Activated CD4-positive, alpha-beta T cell treated with anti-CD3 and anti-CD28 coated beads for 36 hours (primary cell): ENCODE data around the gene JAK2. TPM values are rescaled to one million over a fixed set of nuclear protein-coding genes. Genes with fewer than 3 reads are reported as not detected.

Experiments used
- ATAC-seq: fragments of 200-7000 bp; cut with Tn5 transposase; one replicate; pipeline ENCODE4 v1.10.0; 2021; ENCODE audit warnings: mild to moderate bottlenecking, moderate library complexity
- CTCF ChIA-PET: fragments of 350-600 bp; sonication (Branson Sonifier 250); formaldehyde crosslinking; loops from one replicate; lab custom pipeline; 2021; ENCODE audit warnings: antibody characterized with exemption; lab: Charles Lee
- POLR2A ChIA-PET: fragments of 350-600 bp; sonication (Branson Sonifier 250); formaldehyde crosslinking; loops from one replicate; lab custom pipeline; 2021; ENCODE audit warnings: antibody characterized with exemption, inconsistent platforms; lab: Charles Lee
- DNase-seq: peaks from one replicate; pipeline ENCODE4 v3.0.0-alpha.2; 2020
- H3K27ac Mint-ChIP-seq: one replicate; pipeline ENCODE4 v1.8.0; 2021; ENCODE audit warnings: mixed read lengths
- H3K27me3 Mint-ChIP-seq: one replicate; pipeline ENCODE4 v1.8.0; 2021; ENCODE audit warnings: mixed read lengths
- H3K36me3 Mint-ChIP-seq: one replicate; pipeline ENCODE4 v1.8.0; 2021; ENCODE audit warnings: low read depth, mixed read lengths
- H3K4me1 Mint-ChIP-seq: one replicate; pipeline ENCODE4 v1.8.0; 2021; ENCODE audit warnings: mixed read lengths
- H3K4me3 Mint-ChIP-seq: one replicate; pipeline ENCODE4 v1.8.0; 2021; ENCODE audit warnings: mild to moderate bottlenecking, moderate library complexity, mixed read lengths
- H3K9me3 Mint-ChIP-seq: one replicate; pipeline ENCODE4 v1.8.0; 2021; ENCODE audit warnings: low read depth, mixed read lengths
- intact Hi-C, 2 experiments: fragments of 100-400 bp; cut with DNase I in 1 of 2; cut with micrococcal nuclease in 1 of 2; formaldehyde crosslinking; loops; one replicate each; pipeline versions ENCODE4 v1.14.2 to v1.15.1; 2022 to 2024; cut with DNase I, micrococcal nuclease
- total RNA-seq, 2 experiments: library from RNA; stranded (reverse); gene quantifications; one replicate each; pipeline ENCODE4 v1.2.3, GENCODE V29; 2021

Gene JAK2
- total RNA-seq, 2 experiments from 2014 or later, result 19.4 to 19.5 TPM

GRCh38 chr9:4979239-4979638 is 5.8 kb upstream of the JAK2 start:
- CTCF ChIA-PET, result interaction anchor here (1.3 to 2.4 kb wide), 4 partner anchors 8 to 41 kb away, joined by 3 to 9 read pairs (median 5); no protein-coding TSS in a partner anchor
- Mint-ChIP-seq H3K27me3 (no peaks in the 10 kb centered on the region), H3K9me3 (no peaks in the 10 kb centered on the region), H3K27ac (no peak overlapping the region), H3K4me3 (no peak overlapping the region), H3K36me3 (no peaks in the 10 kb centered on the region), H3K4me1 (peaks cover 50% of the 10 kb centered on the region)
- DNase-seq (no peak), ATAC-seq (no peak)
- POLR2A ChIA-PET, result no interaction called here
- intact Hi-C loops, result loop anchor here in 1 of 2 experiments (5.0 kb wide), 1 partner anchor 1708 kb away; no protein-coding TSS in a partner anchor

- Mint-ChIP-seq H3K9me3 (no peaks in the 10 kb centered on the region), H3K4me3 (peak overlapping the region; percentile 1), H3K27me3 (no peaks in the 10 kb centered on the region), H3K4me1 (peaks cover 51% of the 10 kb centered on the region), H3K27ac (peak overlapping the region; percentile 48), H3K36me3 (no peaks in the 10 kb centered on the region)
- ChIA-PET POLR2A (no interaction called here), CTCF (interaction anchor here (0.8 to 2.4 kb wide), 4 partner anchors 9 to 55 kb away, joined by 3 to 9 read pairs (median 6); no protein-coding TSS in a partner anchor)
- peak; percentile 38 for ATAC-seq
- DNase-seq, result no peak
- intact Hi-C loops, result loop anchor here (1.0 to 10.0 kb wide), 8 partner anchors 9 to 1453 kb away; partner anchors contain the start of genes PLGRKT (in 1 of the 2), PLPP6 (in 1 of the 2), RFX3 (in 1 of the 2) and RIC1 (in 1 of the 2)
Measured at GRCh38 chr9:4980086-4980727, 4.9 kb upstream of the JAK2 start.

- peaks cover 9% of the 10 kb centered on the region for H3K36me3 Mint-ChIP-seq
- ChIA-PET POLR2A (interaction anchor here (0.6 to 1.4 kb wide), 5 partner anchors 12 to 317 kb away, joined by 3 to 6 read pairs (median 5); partner anchors contain the start of gene RCL1), CTCF (interaction anchor here (0.8 to 1.5 kb wide), 9 partner anchors 10 to 395 kb away, joined by 3 to 9 read pairs (median 3); no protein-coding TSS in a partner anchor)
- H3K27ac Mint-ChIP-seq, result peak overlapping the region; percentile 77
- peaks cover 64% of the 10 kb centered on the region for H3K4me1 Mint-ChIP-seq
- ATAC-seq (no peak), DNase-seq (no peak)
- no peaks in the 10 kb centered on the region for H3K27me3 Mint-ChIP-seq
- peak overlapping the region; percentile 7 for H3K4me3 Mint-ChIP-seq
- no peaks in the 10 kb centered on the region for H3K9me3 Mint-ChIP-seq
- intact Hi-C loops, result loop anchor here (2.0 to 10.0 kb wide), 8 partner anchors 46 to 1456 kb away; partner anchors contain the start of genes PLGRKT (in 1 of the 2), PLPP6 (in 1 of the 2), RFX3 (in 1 of the 2) and RIC1 (in 1 of the 2)
Measured at GRCh38 chr9:4982721-4983482, 2.2 kb upstream of the JAK2 start.

- Mint-ChIP-seq H3K36me3 (peaks cover 9% of the 10 kb centered on the region), H3K27ac (peak overlapping the region; percentile 94), H3K27me3 (no peaks in the 10 kb centered on the region), H3K4me1 (peaks cover 64% of the 10 kb centered on the region), H3K4me3 (no peak overlapping the region), H3K9me3 (no peaks in the 10 kb centered on the region)
- intact Hi-C loops, result loop anchor here (1.0 to 10.0 kb wide), 11 partner anchors 12 to 1456 kb away; partner anchors contain the start of genes AK3 (in 1 of the 2), PLGRKT (in 1 of the 2), PLPP6 (in 1 of the 2) and RFX3 (in 1 of the 2)
- DNase-seq (no peak), ATAC-seq (no peak)
- ChIA-PET POLR2A (interaction anchor here (0.6 to 1.4 kb wide), 4 partner anchors 13 to 316 kb away, joined by 3 to 5 read pairs (median 3); partner anchors contain the start of gene RCL1), CTCF (interaction anchor here (0.5 to 1.3 kb wide), 4 partner anchors 220 to 607 kb away, joined by 3 to 6 read pairs (median 4); no protein-coding TSS in a partner anchor)
Measured at GRCh38 chr9:4983601-4984165, 1.4 kb upstream of the JAK2 start.

- peak overlapping the region; percentile 94 for H3K27ac Mint-ChIP-seq
- CTCF ChIA-PET, result interaction anchor here (0.5 to 7.0 kb wide), 5 partner anchors 13 to 606 kb away, joined by 3 to 95 read pairs (median 5); no protein-coding TSS in a partner anchor
- no peak for DNase-seq
- H3K4me3 Mint-ChIP-seq, result no peak overlapping the region
- intact Hi-C loops, result loop anchor here (1.0 to 10.0 kb wide), 10 partner anchors 13 to 1457 kb away; partner anchors contain the start of genes AK3 (in 1 of the 2), PLGRKT (in 1 of the 2), PLPP6 (in 1 of the 2) and RFX3 (in 1 of the 2)
- peak; percentile 0 for ATAC-seq
- H3K36me3 Mint-ChIP-seq, result peaks cover 9% of the 10 kb centered on the region
- H3K4me1 Mint-ChIP-seq, result peaks cover 60% of the 10 kb centered on the region
- H3K9me3 Mint-ChIP-seq, result no peaks in the 10 kb centered on the region
- POLR2A ChIA-PET, result interaction anchor here (0.6 to 1.0 kb wide), 2 partner anchors 186 to 599 kb away, joined by 3 read pairs; no protein-coding TSS in a partner anchor
- H3K27me3 Mint-ChIP-seq, result no peaks in the 10 kb centered on the region
Measured at GRCh38 chr9:4984171-4984620, 876 bp upstream of the JAK2 start.

GRCh38 chr9:4985386-4986266 is 554 bp downstream of the JAK2 start:
- ChIA-PET CTCF (interaction anchor here (0.5 to 7.0 kb wide), 12 partner anchors 11 to 249 kb away, joined by 3 to 95 read pairs (median 3); partner anchors contain the start of gene AK3), POLR2A (interaction anchor here (1.4 kb wide), 1 partner anchor 14 kb away, joined by 6 read pairs; no protein-coding TSS in a partner anchor)
- Mint-ChIP-seq H3K4me1 (peaks cover 46% of the 10 kb centered on the region), H3K27me3 (no peaks in the 10 kb centered on the region), H3K36me3 (peaks cover 9% of the 10 kb centered on the region), H3K27ac (peak overlapping the region; percentile 91), H3K9me3 (no peaks in the 10 kb centered on the region), H3K4me3 (no peak overlapping the region)
- intact Hi-C loops, result loop anchor here (1.0 to 10.0 kb wide), 12 partner anchors 49 to 1019 kb away; partner anchors contain the start of genes AK3 (in 1 of the 2), CDC37L1 (in 1 of the 2), PLGRKT (in 1 of the 2) and PLPP6 (in 1 of the 2)
- no peak for ATAC-seq
- DNase-seq, result peak; percentile 58

GRCh38 chr9:4986296-4986695 is 1.2 kb downstream of the JAK2 start:
- H3K27me3 Mint-ChIP-seq, result no peaks in the 10 kb centered on the region
- ChIA-PET POLR2A (interaction anchor here (0.6 kb wide), 1 partner anchor 684 kb away, joined by 4 read pairs; no protein-coding TSS in a partner anchor), CTCF (interaction anchor here (0.8 to 7.0 kb wide), 12 partner anchors 15 to 249 kb away, joined by 3 to 95 read pairs (median 4); partner anchors contain the start of gene AK3)
- intact Hi-C loops, result loop anchor here (5.0 to 10.0 kb wide), 6 partner anchors 119 to 1019 kb away; partner anchors contain the start of genes PLGRKT (in 1 of the 2), PLPP6 (in 1 of the 2) and SPATA6L (in 1 of the 2)
- no peak for ATAC-seq
- H3K9me3 Mint-ChIP-seq, result no peaks in the 10 kb centered on the region
- peak overlapping the region; percentile 91 for H3K27ac Mint-ChIP-seq
- no peak for DNase-seq
- H3K4me1 Mint-ChIP-seq, result peaks cover 43% of the 10 kb centered on the region
- H3K4me3 Mint-ChIP-seq, result no peak overlapping the region
- peaks cover 12% of the 10 kb centered on the region for H3K36me3 Mint-ChIP-seq

- no peak for DNase-seq
- peaks cover 40% of the 10 kb centered on the region for H3K4me1 Mint-ChIP-seq
- CTCF ChIA-PET, result interaction anchor here (0.7 to 7.0 kb wide), 16 partner anchors 13 to 899 kb away, joined by 3 to 95 read pairs (median 4); partner anchors contain the start of gene AK3
- no peak overlapping the region for H3K4me3 Mint-ChIP-seq
- H3K36me3 Mint-ChIP-seq, result peaks cover 15% of the 10 kb centered on the region
- H3K27ac Mint-ChIP-seq, result peak overlapping the region; percentile 38
- POLR2A ChIA-PET, result interaction anchor here (0.6 kb wide), 1 partner anchor 685 kb away, joined by 4 read pairs; no protein-coding TSS in a partner anchor
- intact Hi-C loops, result loop anchor here (5.0 to 10.0 kb wide), 6 partner anchors 119 to 1018 kb away; partner anchors contain the start of genes PLGRKT (in 1 of the 2), PLPP6 (in 1 of the 2) and SPATA6L (in 1 of the 2)
- H3K27me3 Mint-ChIP-seq, result no peaks in the 10 kb centered on the region
- no peaks in the 10 kb centered on the region for H3K9me3 Mint-ChIP-seq
- ATAC-seq, result no peak
Measured at GRCh38 chr9:4986783-4987182, 1.7 kb downstream of the JAK2 start.

GRCh38 chr9:4987961-4988421 is 2.9 kb downstream of the JAK2 start:
- peak; percentile 66 for DNase-seq
- peaks cover 27% of the 10 kb centered on the region for H3K36me3 Mint-ChIP-seq
- no peak overlapping the region for H3K4me3 Mint-ChIP-seq
- peaks cover 2% of the 10 kb centered on the region for H3K9me3 Mint-ChIP-seq
- H3K4me1 Mint-ChIP-seq, result peaks cover 40% of the 10 kb centered on the region
- ChIA-PET CTCF (interaction anchor here (0.6 to 7.0 kb wide), 30 partner anchors 10 to 760 kb away, joined by 3 to 95 read pairs (median 4); partner anchors contain the start of gene RCL1), POLR2A (interaction anchor here (0.6 kb wide), 1 partner anchor 53 kb away, joined by 3 read pairs; no protein-coding TSS in a partner anchor)
- intact Hi-C loops, result loop anchor here (1.0 to 10.0 kb wide), 8 partner anchors 121 to 1017 kb away; partner anchors contain the start of genes PLGRKT (in 1 of the 2), PLPP6 (in 1 of the 2), RCL1 (in 1 of the 2) and SPATA6L (in 1 of the 2)
- no peak for ATAC-seq
- H3K27ac Mint-ChIP-seq, result no peak overlapping the region
- H3K27me3 Mint-ChIP-seq, result no peaks in the 10 kb centered on the region
